DND-41 (cell line): ENCODE data around the gene AKAP5.

Source experiments
- EZH2 ChIP-seq: IDR thresholded peaks from 3 replicates; pipeline ENCODE4 v1.6.1; 2012; ENCODE audit warnings: borderline replicate concordance, low read depth, mild to moderate bottlenecking, moderate library complexity, low read length, inconsistent platforms; ENCODE audit not compliant: severe bottlenecking
- TF ChIP-seq, protein P1 (sequence below): IDR thresholded peaks from 2 replicates; pipeline ENCODE4 v1.5.1; 2012; ENCODE audit warnings: borderline replicate concordance, low read length, moderate library complexity, mild to moderate bottlenecking; ENCODE audit not compliant: poor library complexity, severe bottlenecking; ENCODE audit errors: extremely low read depth

- TF ChIP-seq, protein P1, sequence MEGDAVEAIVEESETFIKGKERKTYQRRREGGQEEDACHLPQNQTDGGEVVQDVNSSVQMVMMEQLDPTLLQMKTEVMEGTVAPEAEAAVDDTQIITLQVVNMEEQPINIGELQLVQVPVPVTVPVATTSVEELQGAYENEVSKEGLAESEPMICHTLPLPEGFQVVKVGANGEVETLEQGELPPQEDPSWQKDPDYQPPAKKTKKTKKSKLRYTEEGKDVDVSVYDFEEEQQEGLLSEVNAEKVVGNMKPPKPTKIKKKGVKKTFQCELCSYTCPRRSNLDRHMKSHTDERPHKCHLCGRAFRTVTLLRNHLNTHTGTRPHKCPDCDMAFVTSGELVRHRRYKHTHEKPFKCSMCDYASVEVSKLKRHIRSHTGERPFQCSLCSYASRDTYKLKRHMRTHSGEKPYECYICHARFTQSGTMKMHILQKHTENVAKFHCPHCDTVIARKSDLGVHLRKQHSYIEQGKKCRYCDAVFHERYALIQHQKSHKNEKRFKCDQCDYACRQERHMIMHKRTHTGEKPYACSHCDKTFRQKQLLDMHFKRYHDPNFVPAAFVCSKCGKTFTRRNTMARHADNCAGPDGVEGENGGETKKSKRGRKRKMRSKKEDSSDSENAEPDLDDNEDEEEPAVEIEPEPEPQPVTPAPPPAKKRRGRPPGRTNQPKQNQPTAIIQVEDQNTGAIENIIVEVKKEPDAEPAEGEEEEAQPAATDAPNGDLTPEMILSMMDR: no peak
- TF ChIP-seq EZH2: no peak
Observed at GRCh38 chr14:64522591-64523355, 57.5 kb downstream of the AKAP5 start.
